Measurements from ENCODE around the gene BCL11A.

DNA sequence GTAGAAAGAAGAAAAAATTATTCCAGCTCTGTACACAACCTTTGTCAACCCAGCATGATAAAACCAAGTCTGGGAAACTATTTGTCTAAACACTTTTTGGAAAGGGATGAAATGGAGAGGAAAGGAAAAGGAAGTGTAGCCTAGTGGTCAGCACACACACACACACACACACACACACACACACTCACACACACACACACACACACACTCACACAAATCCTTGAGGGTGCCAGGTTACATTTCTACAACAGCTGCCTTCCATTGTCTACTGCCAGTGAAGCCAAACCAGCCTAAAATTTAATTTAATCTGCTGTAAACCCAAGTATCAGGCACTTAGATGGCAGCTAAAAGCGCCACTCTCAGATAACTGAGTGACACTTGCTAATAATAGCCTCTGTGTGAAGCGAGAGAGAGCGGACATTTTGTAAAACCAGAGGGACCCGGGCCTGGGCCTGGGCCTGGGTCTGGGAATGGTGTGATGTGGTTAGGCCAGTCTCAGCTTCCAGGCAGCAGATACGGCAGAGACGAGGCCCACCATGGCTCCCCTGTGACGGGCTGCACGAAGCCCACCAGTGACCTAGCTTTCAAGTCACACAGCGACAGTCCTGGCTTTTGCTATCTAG, 32.4 kb downstream of the BCL11A start:
- no peak for TF ChIP-seq POLR2AphosphoS5 (IDR thresholded peaks at IDR 0.05)
- no peak for TF ChIP-seq CTCF (IDR thresholded peaks at IDR 0.05 in 8 of 11, conservative IDR thresholded peaks at IDR 0.05 in 3 of 11)
